SU-DHL-6 (cell line): ENCODE data around the gene UTS2R.

ENCODE experiments used
- EZH2phosphoT487 ChIP-seq: fragments of 200-600 bp; sonication (generic), shearing (Covaris generic); conservative IDR thresholded peaks from 2 replicates; pipeline ENCODE4 v1.6.1; 2018; ENCODE audit warnings: mild to moderate bottlenecking, antibody characterized with exemption, low read length, moderate library complexity, mixed read lengths
- TF ChIP-seq, protein P1 (sequence below): fragments of 200-600 bp; sonication (generic); IDR thresholded peaks from one replicate; pipeline ENCODE4 v1.5.1; 2017; ENCODE audit warnings: antibody characterized with exemption, mild to moderate bottlenecking, low read length, moderate library complexity; ENCODE audit not compliant: insufficient read depth, poor library complexity, severe bottlenecking

- TF ChIP-seq, protein P1, sequence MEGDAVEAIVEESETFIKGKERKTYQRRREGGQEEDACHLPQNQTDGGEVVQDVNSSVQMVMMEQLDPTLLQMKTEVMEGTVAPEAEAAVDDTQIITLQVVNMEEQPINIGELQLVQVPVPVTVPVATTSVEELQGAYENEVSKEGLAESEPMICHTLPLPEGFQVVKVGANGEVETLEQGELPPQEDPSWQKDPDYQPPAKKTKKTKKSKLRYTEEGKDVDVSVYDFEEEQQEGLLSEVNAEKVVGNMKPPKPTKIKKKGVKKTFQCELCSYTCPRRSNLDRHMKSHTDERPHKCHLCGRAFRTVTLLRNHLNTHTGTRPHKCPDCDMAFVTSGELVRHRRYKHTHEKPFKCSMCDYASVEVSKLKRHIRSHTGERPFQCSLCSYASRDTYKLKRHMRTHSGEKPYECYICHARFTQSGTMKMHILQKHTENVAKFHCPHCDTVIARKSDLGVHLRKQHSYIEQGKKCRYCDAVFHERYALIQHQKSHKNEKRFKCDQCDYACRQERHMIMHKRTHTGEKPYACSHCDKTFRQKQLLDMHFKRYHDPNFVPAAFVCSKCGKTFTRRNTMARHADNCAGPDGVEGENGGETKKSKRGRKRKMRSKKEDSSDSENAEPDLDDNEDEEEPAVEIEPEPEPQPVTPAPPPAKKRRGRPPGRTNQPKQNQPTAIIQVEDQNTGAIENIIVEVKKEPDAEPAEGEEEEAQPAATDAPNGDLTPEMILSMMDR, result no peak
- no peak for TF ChIP-seq EZH2phosphoT487
These were observed 41.8 kb upstream of the UTS2R start for GRCh38 chr17:82329683-82330321.
